Cardiac muscle cell (in vitro differentiated cells and primary cell): ENCODE results near the gene SUN1. TPM values are rescaled to one million over a fixed set of nuclear protein-coding genes. Genes with fewer than 3 reads are reported as not detected.

Experiments used
- DNase-seq, 2 donors: peaks; one replicate each; pipeline versions ENCODE4 v3.0.0 to v3.0.0-alpha.2; 2010 to 2017; ENCODE audit warnings: low read depth in 1 of 2, low spot score in 1 of 2
- H3K27ac ChIP-seq: fragments of 200-600 bp; sonication (generic); 2 replicates; pipeline ENCODE4 v1.5.1; 2016
- H3K27me3 ChIP-seq: fragments of 200-600 bp; sonication (generic); 2 replicates; pipeline ENCODE4 v1.6.0; 2016; ENCODE audit warnings: control low read depth
- H3K36me3 ChIP-seq: fragments of 200-600 bp; sonication (generic); 2 replicates; pipeline ENCODE4 v1.5.1; 2016; ENCODE audit warnings: control low read depth
- H3K4me1 ChIP-seq: fragments of 200-600 bp; sonication (generic); 2 replicates; pipeline ENCODE4 v1.8.1; 2017; ENCODE audit warnings: low read depth, mild to moderate bottlenecking, mixed run types
- H3K4me3 ChIP-seq: fragments of 200-600 bp; sonication (generic); 2 replicates; pipeline ENCODE4 v1.5.1; 2016; ENCODE audit warnings: mild to moderate bottlenecking
- H3K9me3 ChIP-seq: fragments of 200-600 bp; sonication (generic); 2 replicates; pipeline ENCODE4 v1.5.1; 2017; ENCODE audit warnings: low read depth, mild to moderate bottlenecking, control low read depth
- polyA plus RNA-seq: library from polyadenylated mRNA; unstranded; fragments of >200 nt; fragmentation: Nextera tagmentation; extraction: Ambion mirVana; gene quantifications from 2 replicates; pipeline ENCODE4 v1.2.1, GENCODE V29; 2016
- total RNA-seq: library from RNA; depleted of rRNA; stranded (reverse); fragments of >200 nt; gene quantifications from 2 replicates; pipeline ENCODE4 v1.2.3, GENCODE V29; 2016
- TF ChIP-seq, protein P1 (sequence below): IDR thresholded peaks from 2 replicates; pipeline ENCODE4 v1.5.1; 2012; ENCODE audit warnings: low read depth, mild to moderate bottlenecking, low read length

SUN1 gene
- total and polyA plus RNA-seq, 2 experiments from 2014 or later: 172 to 188 TPM

DNA sequence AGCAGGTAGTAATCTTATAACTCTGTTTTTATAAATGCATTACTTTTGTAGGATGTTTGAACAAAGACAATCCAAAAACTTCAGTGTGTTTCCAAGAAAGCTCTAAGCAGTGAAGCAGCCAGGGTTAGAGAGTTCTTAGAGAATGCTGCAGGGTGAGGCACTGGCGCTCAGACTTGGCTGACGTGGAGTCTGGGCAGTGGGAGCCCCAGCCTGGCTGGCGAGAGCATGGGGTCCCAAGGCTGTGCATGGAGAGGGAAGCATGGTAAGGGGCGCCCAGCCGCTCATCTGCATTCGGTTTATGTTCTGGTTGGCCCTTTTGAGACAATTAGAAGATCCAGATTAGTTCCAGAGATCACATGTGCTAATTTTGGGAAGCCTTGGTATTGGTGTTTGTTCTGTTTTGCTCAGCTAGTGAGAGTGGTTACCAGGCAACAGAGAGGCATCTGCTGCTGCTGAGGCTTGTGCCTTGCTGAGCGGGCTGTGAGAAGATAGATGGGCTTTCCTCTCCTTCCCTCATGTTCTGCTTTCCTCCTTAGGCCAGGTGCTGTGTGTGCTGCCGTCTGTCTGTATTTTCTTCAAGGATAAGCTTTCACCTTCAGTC, 10.3 kb downstream of the SUN1 start:
- Histone ChIP-seq H3K4me1 (peaks cover 7% of the 10 kb centered on the region), H3K27me3 (no peaks in the 10 kb centered on the region), H3K27ac (peak overlapping the region; percentile 18), H3K36me3 (peaks cover 29% of the 10 kb centered on the region), H3K9me3 (no peaks in the 10 kb centered on the region), H3K4me3 (no peak overlapping the region)
- TF ChIP-seq, protein P1, sequence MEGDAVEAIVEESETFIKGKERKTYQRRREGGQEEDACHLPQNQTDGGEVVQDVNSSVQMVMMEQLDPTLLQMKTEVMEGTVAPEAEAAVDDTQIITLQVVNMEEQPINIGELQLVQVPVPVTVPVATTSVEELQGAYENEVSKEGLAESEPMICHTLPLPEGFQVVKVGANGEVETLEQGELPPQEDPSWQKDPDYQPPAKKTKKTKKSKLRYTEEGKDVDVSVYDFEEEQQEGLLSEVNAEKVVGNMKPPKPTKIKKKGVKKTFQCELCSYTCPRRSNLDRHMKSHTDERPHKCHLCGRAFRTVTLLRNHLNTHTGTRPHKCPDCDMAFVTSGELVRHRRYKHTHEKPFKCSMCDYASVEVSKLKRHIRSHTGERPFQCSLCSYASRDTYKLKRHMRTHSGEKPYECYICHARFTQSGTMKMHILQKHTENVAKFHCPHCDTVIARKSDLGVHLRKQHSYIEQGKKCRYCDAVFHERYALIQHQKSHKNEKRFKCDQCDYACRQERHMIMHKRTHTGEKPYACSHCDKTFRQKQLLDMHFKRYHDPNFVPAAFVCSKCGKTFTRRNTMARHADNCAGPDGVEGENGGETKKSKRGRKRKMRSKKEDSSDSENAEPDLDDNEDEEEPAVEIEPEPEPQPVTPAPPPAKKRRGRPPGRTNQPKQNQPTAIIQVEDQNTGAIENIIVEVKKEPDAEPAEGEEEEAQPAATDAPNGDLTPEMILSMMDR: no peak
- no peak for DNase-seq

DNA sequence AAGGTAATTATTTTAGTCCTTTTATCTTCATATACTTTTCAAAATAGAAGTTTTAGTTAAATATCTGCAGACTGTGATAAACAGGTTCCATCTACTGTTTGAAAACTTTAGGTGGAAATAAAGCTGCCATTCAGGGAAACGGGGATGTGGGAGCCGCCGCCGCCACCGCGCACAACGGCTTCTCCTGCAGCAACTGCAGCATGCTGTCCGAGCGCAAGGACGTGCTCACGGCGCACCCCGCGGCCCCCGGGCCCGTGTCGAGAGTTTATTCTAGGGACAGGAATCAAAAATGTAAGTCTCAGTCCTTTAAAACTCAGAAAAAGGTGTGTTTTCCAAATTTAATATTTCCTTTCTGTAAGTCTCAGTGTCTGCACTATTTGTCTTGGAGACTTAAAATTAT, 11.0 kb downstream of the SUN1 start:
- Histone ChIP-seq H3K36me3 (peaks cover 29% of the 10 kb centered on the region), H3K27me3 (no peaks in the 10 kb centered on the region)
- TF ChIP-seq, protein P1: no peak

DNA sequence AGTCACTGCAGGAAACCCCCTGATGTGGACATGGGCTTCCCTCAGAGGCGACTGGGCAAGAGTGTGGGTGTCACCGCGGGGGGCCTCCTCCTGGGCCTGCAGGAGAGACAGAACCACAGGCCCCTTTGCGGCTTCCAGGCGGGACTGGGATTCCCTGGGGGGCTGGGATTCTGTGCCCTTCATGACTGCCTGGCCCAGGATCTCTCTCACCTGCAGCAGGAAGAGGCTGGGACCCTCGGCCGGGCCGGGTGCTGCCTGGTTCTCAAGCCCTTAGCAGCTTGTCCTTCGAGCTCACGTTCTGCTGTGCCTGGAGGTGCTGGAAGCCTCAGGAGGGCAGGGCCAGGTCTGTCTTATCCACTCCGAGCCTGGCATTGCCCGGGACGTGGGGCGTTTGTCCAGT, 11.8 kb downstream of the SUN1 start:
- peaks cover 26% of the 10 kb centered on the region for H3K36me3 ChIP-seq
- DNase-seq: no peak
- no peaks in the 10 kb centered on the region for H3K9me3 ChIP-seq
- TF ChIP-seq, protein P1: no peak
- H3K27ac ChIP-seq: no peak overlapping the region
- no peaks in the 10 kb centered on the region for H3K27me3 ChIP-seq
- H3K4me3 ChIP-seq: no peak overlapping the region
- no peaks in the 10 kb centered on the region for H3K4me1 ChIP-seq

More for the DNA sequence above, 11.0 kb downstream of the SUN1 start:
- no peak for DNase-seq
- Histone ChIP-seq H3K4me1 (peaks cover 3% of the 10 kb centered on the region), H3K27ac (no peak overlapping the region), H3K9me3 (no peaks in the 10 kb centered on the region), H3K4me3 (no peak overlapping the region)

GRCh38 chr7:844514-844913, 12.2 kb downstream of the SUN1 start:
- peaks cover 27% of the 10 kb centered on the region for H3K36me3 ChIP-seq
- TF ChIP-seq, protein P1: no peak

DNA sequence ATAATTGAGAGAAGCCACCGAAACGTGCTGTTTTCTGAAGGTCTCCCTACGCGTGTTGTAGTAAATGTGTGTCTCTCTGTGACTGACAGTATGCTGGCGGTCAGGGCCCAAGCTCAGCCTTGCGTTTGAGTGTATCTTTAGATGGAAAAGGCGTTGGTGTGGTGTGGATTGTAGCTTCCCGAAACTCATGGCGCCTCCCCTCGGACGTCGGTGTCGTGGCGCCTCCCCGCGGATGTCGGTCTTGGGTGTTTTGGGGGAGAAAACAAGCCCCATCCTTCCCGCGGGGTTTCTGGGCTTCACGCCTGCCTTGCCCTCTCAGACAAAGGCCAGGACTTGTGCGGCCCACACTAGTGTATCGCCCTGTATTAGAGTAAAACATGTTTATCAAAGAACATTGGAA, 12.8 kb downstream of the SUN1 start:
- Histone ChIP-seq H3K4me3 (no peak overlapping the region), H3K4me1 (no peaks in the 10 kb centered on the region), H3K36me3 (peaks cover 30% of the 10 kb centered on the region), H3K27ac (no peak overlapping the region), H3K27me3 (no peaks in the 10 kb centered on the region), H3K9me3 (no peaks in the 10 kb centered on the region)
- TF ChIP-seq, protein P1: no peak
- DNase-seq: no peak

More at GRCh38 chr7:844514-844913, 12.2 kb downstream of the SUN1 start:
- no peak for DNase-seq
- no peaks in the 10 kb centered on the region for H3K4me1 ChIP-seq
- H3K27ac ChIP-seq: no peak overlapping the region
- no peaks in the 10 kb centered on the region for H3K9me3 ChIP-seq
- H3K27me3 ChIP-seq: no peaks in the 10 kb centered on the region
- H3K4me3 ChIP-seq: no peak overlapping the region
